Activated T-cell treated with anti-CD3 and anti-CD28 coated beads for 4 hours (primary cell): ENCODE data around the gene DAB2IP.

ENCODE experiments used
- DNase-seq: peaks from one replicate; pipeline ENCODE4 v3.0.0-alpha.2; 2020

Gene DAB2IP

GRCh38 chr9:121766081-121766683, 114.7 kb downstream of the DAB2IP start:
- DNase-seq = no peak

DNA sequence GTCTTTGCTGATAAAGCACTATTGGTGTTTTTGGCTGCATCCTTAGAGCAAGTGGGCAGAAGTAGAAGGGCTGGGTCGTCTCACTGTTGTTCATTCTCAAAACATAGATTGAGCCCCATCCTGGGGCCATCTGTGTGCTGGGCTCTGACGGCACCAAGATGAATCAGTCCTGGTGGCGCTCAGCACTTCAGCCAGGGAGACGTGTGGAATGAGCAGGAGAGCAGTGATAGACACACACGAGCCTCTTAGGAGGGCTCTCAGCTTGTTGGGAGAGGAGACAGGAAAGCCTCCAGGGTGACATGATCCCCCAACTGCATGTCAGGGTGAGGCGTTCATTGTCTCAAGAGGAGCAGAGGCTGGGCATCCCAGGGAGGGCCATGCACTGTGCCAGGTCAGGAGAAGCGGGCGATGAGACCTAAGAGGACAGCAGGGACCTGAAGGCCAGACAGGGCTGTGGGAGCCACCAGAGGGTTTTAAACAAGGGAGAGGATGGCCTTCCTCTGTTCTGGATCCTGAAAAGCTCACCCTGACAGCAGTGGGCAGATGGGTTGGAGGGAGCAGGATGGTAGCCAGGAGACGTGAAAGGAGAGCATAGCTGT, 115.8 kb downstream of the DAB2IP start:
- no peak for DNase-seq

DNA sequence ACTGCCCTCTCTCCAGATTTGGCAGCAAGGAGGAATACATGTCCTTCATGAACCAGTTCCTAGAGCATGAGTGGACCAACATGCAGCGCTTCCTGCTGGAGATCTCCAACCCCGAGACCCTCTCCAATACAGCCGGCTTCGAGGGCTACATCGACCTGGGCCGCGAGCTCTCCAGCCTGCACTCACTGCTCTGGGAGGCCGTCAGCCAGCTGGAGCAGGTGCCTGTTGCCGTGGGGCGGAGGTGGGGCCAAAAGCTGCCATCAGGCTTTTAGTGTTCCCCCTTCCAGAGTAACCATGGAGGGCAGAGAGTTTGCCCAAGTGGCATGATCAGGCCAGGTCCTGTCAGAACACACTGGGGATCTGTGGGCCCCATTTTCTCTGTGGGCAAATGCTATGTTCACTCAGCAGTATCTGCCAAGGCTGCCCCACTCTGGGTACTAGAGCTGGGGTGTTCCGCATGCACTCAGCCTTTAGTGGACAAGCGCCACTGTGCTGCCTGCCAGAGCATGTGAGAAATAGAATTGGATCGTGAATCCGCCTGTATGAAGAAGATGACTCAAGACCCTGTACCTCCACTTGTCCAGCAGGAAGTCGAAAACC, 117.1 kb downstream of the DAB2IP start:
- no peak for DNase-seq

DNA sequence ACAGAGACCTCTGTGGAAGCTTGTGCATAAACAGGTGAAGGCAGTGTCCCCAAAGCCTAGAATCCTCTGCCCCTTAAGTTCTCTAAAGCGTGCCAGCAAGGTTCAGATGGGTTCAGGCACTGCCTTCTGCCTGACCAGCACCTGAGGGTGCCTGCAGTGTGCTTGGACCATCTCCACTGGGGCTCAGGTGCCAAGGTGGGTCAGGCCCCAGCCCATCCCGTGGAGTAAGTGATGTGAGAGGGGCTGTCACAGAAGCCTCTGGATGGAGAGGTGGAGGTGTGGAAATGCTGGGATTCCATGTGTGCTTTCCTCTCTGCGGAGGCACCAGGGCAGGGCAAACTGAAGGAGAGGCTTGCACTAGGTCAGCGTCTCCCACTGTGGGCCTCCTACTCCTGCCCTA, 118.5 kb downstream of the DAB2IP start:
- no peak for DNase-seq

DNA sequence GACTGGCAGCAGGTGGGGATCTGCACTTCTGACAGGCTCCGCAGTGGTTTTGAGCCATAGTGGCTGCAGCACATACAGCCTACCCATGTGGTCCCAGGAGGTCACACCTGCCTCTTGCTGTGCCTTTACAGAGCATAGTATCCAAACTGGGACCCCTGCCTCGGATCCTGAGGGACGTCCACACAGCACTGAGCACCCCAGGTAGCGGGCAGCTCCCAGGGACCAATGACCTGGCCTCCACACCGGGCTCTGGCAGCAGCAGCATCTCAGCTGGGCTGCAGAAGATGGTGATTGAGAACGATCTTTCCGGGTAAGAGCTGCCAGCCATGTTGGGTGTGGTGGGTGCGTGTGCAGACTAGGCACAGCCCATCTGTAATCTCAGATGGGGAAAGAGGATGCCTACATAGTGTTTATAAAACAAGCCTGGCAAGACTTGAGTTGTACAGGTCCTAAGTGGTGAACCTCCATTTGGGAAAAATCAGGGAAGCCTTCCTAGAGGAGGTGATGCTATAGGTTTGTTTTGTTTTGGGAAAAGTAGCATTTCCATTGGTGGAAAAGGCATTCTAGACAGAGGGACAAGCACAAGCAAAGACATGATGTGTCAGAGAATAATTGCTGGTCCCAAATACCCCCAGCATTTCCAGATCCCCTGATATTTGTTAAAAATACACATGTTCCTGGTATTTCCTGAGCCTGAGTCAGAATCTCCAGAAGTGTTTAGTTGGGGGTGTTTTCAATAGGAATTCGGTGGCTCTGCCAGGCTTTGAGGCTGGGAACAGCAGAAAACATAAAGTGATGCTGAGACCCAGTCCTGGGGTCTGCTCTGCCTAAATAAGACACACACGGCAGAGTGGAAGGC, 119.2 kb downstream of the DAB2IP start:
- no peak for DNase-seq

- no peak for DNase-seq
Observed at GRCh38 chr9:121771418-121771817, 120.0 kb downstream of the DAB2IP start.

DNA sequence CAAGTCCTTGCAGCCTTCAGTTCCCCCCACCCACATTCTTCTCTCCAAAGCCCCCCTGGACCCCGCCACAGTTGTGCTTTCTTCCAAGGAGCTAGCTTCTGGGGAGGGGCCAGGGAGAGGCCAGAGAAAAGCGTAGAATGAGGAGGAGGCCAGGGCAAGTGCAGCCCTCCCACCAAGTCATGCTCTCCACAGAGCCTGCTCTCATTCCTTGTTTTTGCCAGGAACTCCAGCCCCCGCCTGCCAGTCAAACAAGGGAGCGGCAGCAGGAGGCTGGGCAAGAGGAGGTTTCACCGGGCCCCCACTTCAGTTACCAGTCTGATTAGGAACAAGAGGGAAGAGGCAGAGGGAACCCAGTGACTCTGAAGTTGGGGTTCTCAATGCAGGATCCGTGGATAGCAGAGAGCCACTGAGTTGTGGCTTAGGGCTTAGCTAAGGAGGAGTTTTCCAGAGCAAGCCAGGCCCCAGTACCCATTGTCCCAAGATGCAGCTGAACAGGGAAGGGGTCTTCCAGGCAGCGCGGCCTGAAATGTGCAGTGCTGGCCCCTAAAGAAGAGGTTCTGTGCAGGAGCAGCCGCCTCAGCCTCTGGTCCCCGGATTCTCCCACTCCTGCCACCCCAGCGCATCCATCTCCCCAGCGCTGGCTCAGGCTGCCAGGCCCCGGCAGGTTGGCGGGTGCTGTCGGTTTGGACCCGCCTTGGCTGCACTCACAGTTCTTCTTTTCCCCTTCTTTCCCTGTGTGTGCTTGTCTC, 120.6 kb downstream of the DAB2IP start:
- DNase-seq = no peak

DNA sequence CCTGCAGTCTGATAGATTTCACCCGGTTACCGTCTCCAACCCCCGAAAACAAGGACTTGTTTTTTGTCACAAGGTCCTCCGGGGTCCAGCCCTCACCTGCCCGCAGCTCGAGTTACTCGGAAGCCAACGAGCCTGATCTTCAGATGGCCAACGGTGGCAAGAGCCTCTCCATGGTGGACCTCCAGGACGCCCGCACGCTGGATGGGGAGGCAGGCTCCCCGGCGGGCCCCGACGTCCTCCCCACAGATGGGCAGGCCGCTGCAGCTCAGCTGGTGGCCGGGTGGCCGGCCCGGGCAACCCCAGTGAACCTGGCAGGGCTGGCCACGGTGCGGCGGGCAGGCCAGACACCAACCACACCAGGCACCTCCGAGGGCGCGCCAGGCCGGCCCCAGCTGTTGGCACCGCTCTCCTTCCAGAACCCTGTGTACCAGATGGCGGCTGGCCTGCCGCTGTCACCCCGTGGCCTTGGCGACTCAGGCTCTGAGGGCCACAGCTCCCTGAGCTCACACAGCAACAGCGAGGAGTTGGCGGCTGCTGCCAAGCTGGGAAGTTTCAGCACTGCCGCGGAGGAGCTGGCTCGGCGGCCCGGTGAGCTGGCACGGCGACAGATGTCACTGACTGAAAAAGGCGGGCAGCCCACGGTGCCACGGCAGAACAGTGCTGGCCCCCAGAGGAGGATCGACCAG, 121.3 kb downstream of the DAB2IP start:
- DNase-seq = no peak

- DNase-seq = no peak
Observed at GRCh38 chr9:121773286-121773953, 122.0 kb downstream of the DAB2IP start.

DNA sequence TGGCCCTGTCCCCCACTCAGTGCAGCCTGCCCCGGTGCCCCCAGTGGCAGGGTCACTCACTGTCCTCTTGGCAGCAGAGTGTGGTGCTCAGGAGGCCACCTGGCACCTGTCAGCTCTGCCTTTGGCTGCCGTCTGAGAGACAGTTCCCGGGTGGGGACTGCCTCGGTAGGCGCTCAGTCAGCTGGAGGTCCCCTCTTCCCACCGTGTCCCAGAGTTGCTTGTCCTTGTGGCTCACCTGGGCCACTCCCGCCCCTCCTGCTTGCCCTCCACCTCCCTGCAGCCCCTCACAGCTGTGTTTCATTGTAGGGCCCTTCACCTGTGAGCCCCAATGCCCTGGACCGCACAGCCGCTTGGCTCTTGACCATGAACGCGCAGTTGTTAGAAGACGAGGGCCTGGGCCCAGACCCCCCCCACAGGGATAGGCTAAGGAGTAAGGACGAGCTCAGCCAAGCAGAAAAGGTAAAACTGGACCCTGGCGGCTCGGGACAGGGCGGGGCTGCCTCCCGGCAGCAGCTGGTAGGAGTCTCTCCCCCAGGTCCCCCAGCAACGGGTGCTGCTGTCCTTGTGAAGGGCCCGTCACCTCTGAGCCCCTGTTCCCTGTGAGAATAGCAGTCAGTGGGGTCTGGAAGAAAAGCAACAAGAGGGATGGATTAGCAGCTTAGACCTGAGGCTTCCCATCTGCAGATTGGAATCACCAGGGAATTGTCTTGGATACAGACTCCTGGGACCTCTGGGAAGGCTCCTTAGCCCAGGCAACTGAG, 122.7 kb downstream of the DAB2IP start:
- no peak for DNase-seq

DNA sequence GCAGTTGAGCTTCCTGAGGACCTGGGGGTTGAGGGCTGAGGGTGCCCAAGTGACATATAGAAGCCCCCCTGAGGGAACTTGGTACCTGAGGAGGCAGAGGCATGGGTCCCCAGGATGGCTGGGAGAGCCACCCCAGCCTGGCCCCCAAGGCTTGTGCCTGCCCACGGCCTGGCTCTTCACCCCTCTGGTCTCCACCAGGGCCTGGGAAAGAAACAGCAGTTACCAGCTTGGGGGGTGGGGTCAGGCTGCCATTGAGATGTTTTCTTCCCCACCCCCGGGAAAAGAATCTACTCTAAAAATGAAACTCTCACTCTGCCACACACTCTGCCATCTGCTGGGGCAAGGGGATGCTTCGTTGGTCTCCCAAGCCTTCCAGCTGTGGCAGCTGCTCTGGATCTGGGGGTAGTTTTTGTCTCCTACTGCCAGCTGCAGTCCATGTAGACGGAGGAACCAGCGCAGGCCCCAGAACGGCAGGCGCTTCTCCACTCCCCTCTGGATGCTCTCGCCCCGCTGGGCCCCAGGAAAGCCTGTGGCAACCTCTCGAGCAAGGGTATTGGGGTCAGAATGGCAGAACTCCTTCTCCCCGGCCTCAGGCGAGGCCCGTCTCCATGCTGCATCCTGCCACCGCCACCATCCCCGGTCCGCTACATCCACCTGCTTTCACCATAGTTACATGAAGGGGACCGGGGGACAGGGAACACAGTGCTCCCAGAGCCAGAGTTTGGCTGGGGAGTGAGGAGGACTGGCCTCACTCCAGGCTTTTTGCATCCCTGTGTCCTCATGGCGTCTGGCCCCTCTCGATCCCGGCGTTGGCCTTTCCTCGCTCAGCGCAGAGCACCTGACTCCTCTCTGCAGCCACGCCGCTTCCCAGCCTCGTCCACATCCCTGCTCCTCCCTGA, 123.5 kb downstream of the DAB2IP start:
- DNase-seq = no peak

GRCh38 chr9:121776001-121776738, 124.7 kb downstream of the DAB2IP start:
- DNase-seq = no peak

DNA sequence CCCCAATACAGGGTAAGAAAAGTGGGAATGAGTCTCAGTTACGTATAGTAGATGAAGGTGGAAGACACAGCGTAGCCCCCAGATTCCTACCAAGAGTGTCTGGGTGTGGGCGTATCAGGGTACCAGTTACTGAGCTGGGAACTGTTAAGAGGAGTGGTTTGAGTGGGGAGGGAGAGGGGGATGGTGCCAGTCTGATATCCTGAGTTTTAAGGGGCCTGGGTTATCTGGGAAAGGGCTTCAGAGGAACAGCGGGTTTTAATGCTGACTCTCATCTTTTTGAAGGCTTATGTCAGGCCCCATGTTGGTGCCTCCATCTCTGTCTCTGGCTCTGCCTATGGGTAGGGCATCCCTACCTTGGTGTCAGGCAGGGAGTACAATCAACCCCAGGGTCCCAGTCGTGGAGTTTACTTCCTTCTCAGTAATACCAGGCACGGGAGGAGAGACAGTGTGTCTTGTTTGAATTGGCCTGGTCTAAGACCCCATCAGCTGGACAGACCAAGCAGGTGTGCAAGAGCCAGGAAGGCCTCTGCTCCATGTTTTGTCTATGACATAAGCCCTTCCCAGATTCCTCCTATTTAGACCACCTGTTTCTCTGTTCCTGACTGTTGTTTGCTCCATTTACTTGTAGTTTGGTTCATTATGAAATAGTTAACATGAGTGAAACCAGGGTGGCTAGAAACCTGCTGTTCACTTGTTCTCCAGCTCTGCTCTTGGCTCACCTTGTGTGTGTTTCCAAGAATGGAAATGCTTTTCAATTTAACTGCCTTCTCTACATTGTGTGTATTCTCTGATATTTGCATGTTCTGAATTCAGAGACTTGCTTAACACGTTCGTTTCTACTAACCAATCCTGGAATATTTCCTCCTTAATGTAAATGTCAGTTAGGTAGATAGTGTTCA, 125.6 kb downstream of the DAB2IP start:
- no peak for DNase-seq

DNA sequence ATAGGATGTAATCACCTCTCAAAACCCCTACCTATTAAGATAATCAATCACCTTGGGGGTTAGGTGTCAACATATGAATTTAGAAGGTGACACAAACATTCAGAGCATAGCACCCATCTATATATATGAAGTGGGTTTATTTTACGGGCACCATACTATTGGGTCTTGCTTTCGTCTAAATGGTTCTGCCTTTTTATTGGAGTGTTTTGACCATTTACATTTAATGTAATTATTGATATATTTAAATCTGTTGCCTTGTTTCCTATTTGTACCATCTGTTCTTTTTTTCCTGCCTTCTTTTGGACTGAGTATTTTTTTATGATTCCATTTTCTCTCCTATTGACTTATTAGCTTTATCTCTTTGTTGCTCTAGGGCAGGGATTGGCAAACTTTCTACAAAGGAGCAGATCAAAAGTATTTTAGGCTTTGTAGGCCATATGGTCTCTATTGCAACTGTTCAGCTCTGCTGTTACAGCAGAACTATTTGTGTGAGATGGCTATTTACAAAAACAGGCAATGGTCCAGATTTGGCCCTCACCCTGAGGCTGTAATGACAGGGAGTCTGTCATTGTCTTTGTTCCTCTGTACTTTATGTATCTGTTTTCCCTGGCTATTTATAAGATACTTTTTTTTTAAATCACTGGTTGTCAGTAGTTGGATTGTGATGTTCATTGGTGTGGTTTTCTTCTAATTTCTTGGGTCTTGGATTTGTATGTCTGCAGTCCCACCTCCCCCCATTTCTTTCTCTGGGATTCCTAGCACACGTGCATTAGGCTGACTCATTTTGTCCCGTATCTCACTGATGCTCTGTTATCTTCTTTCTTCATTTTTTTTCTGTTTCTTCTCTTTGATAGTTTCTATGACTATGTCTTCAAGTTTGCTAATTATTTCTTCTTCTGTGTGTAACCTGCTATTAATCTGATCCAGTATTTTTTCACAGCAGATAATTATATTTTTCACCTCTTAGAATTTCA, 127.1 kb downstream of the DAB2IP start:
- DNase-seq = no peak

GRCh38 chr9:121779381-121780117, 128.1 kb downstream of the DAB2IP start:
- DNase-seq = no peak
